ENCODE data around the gene TEX261.
"Not testable (repeated sequence)": the region's sequence is repeated elsewhere in the genome, so short reads cannot be mapped to it uniquely, and the experiment has no call there.

The TEX261 gene

GRCh38 chr2:70994699-70995425 is at the start of gene TEX261:
Gene TEX261 (minus strand): TSS chr2:70994873. CDS start chr2:70994757, 116 bp downstream.
- DNase-seq, result peak; percentile 87

DNA sequence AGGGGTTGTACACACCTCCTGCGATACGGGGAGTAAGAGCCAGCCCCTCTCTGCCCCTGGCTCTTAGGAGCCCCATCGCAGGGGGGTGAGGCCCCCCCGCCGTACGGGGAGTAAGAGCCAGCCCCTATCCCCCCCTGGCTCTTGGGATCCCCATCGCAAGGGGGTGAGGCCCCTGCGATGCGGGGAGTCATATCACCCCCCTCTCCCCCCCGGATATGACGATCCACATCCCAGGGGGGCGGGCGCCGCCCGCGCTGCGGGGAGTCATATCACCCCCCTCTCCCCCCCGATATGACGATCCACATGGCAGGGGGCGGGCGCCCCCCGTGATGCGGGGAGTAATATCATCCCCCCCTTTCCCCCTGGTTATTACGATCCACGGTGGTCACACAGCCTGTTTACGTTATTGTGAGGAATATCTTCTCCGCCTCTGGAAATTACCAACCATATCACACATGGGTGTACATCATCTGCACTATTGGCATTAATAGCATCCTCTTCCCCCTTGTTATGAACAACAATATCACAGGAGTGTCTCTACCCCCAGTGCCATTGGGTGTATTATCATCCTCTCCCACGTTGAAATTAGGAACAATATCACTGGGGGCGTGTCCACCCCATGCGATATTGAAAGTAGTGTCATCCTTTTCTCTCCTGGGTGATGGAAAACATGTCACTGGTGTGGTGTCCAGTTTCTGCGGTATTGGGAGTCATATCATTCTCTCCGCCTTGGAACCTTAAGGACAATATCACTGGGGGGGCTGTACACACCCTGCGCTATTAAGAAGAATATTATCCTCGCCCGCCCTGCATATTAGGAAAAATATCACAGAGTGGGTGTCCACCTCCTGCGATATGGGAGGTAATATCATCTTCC is 49.1 kb upstream of the TEX261 start:
- no peak for DNase-seq

DNA sequence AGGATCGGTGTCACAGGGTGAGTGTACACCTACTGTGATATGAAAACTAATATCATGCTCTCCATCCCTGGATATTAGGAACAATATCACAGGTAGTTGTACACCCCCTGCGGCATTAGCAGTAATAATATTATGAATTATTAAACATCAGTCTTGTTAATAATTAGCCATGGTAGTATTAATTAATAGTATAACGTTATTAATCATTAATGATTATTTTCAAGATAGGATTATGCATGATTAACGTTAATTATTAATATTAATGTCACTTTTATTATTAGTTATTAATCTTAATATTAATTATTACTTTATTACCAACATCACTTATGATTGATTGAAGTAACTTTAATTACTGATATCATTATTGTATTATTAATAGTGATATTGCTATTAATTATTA is 47.6 kb upstream of the TEX261 start:
- no peak for DNase-seq

DNA sequence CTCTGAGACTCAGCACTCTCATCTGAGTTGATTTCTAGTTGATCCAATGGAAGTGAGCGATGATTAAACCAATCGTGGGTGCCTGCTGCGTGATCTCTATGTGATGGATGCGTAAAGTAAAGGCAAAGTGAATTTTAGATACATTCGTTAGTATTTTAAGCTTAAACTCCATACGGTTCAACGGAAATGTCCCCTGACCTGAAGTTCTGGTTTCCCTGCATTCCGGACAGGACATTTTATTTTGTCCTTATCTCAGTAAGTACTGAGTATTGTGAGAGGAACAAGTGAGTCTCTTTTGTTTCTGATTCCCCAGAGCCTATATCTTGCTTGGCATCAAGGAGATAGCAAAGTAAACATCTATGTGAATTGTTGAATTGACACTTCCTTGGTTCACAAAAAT is 41.6 kb upstream of the TEX261 start:
- not testable (repeated sequence) for DNase-seq

- not testable (repeated sequence) for DNase-seq
Measured at GRCh38 chr2:71023553-71024243, 29.0 kb upstream of the TEX261 start.

GRCh38 chr2:71021394-71021793 is 26.7 kb upstream of the TEX261 start:
- not testable (repeated sequence) for DNase-seq

DNA sequence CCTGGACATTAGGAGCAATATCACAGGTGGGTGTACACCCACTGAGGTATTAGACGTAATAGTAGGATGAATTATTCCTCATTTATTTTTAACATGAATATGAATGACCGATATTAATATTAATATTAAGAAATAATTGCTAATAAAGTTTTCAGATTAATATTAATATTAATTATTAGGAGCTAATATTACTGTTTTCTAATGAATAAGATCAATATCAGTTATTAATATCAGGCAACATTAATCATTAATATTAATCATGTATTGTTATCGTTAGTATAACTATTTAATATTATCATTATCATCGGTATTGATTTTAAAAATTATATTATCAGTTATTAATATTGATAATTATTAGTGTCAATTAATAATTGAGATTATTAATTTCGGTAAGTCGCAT is 25.3 kb upstream of the TEX261 start:
- DNase-seq, result not testable (repeated sequence)

DNA sequence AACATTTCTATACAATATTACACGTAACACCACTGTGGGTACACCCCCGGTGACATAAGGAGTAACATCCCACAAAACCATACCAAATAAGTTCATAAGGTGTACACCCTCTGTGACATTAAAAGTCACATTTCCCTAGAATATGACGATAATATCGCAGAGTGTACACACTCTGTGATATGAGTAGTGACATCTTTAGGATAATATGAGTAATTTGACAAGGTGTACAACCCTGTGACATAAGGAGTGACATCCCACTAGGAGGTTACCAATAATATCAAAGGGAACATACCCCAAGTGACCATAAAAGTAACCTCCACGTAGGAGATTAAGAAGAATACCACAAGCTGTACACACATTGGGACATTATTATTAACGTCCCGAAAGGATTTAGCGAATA is 24.0 kb upstream of the TEX261 start:
- no peak for DNase-seq

- not testable (repeated sequence) for DNase-seq
Measured at GRCh38 chr2:71011786-71012185, 17.1 kb upstream of the TEX261 start.

GRCh38 chr2:71008342-71008741 is 13.7 kb upstream of the TEX261 start:
- DNase-seq, result no peak

- no peak for DNase-seq
Measured at GRCh38 chr2:71006955-71007799, 12.5 kb upstream of the TEX261 start.

DNA sequence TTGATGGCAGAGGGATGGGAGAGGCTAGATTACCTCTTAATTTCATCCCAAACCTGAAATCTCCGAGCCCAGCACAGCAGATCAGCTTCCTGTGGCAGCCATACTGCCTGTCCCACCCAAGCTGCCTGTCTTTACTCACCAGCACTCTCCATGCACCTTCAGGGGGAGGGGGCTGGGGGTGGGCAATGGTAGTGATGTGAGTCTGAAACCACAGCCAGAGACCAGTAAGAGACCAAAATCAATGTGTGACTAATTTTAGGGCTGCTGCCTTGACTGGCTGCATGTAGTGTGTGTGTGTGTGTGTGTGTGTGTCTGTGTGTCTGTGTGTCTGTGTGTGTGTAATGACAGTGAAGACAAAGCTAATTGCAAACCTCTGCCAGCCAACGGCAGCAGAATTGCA is 11.7 kb upstream of the TEX261 start:
- DNase-seq, result no peak

- no peak for DNase-seq
Measured at GRCh38 chr2:71005271-71006202, 10.9 kb upstream of the TEX261 start.

DNA sequence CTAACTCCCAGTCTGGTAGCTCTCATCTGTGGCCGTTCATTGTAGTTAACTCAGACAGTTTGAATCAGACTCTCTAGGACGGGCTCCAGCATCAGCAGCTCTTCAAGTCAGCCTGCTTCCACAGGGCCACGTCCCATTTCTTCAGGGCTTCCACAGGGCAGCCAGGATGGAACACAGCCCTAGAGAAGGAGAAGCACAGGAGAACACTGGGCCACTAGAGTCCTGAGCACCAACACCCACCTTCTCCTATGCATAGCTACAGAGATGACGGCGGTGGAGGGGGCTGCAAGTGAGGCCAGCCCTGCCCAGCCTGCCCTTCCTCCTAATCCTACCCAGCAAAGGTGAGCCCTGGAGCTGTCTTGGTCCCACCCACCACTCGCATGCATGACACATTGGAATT is 10.2 kb upstream of the TEX261 start:
- no peak for DNase-seq

- DNase-seq, result no peak
Measured at GRCh38 chr2:71003966-71004755, 9.5 kb upstream of the TEX261 start.

DNA sequence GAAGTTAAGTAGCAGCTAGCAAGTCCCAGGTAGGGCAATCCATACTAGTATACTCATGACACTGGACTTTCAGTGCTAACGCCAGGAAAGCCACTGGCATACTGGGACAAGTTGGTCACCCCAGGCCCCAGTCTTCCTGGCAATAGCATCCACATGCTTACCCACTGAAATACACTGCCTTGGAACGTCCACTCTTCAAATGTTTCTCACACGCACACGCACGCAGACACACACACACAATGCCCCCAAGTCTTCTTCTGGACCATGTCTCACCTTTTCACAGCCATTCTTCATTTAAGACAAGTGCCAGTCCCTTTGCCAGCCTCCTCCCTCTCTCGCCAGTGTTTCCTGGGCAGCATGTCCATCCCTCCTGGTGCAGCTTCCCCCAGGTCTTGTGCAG is 8.7 kb upstream of the TEX261 start:
- no peak for DNase-seq

DNA sequence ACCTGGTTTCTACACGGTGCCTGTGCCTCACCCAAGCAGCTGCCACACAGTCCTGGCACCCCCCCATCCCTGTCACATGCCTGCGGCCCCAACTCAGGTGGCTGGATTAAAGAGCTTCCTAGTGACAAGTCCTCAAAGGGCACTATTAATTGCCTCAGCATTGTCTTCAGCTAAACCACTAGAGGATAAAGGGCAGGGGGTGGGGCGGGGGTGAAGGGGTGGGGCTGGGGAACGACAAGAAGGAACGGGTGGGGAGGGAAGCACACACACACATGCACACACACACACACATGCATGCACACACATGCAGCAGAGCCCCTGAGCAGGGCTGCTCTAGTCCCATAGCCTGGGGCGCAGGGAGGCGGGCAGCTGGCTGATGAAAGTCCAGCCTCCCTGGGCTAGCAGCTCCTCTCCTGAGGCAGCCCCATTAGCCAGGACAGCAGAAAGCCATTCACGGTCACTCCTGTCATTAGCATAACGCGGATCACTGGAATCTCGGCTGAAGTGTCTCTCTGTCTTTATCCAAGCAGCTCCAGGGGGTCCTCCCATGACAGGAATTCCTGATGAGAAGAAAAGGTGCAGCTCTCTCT is 7.4 kb upstream of the TEX261 start:
- no peak for DNase-seq

- DNase-seq, result no peak
Measured at GRCh38 chr2:71001592-71001927, 6.9 kb upstream of the TEX261 start.

DNA sequence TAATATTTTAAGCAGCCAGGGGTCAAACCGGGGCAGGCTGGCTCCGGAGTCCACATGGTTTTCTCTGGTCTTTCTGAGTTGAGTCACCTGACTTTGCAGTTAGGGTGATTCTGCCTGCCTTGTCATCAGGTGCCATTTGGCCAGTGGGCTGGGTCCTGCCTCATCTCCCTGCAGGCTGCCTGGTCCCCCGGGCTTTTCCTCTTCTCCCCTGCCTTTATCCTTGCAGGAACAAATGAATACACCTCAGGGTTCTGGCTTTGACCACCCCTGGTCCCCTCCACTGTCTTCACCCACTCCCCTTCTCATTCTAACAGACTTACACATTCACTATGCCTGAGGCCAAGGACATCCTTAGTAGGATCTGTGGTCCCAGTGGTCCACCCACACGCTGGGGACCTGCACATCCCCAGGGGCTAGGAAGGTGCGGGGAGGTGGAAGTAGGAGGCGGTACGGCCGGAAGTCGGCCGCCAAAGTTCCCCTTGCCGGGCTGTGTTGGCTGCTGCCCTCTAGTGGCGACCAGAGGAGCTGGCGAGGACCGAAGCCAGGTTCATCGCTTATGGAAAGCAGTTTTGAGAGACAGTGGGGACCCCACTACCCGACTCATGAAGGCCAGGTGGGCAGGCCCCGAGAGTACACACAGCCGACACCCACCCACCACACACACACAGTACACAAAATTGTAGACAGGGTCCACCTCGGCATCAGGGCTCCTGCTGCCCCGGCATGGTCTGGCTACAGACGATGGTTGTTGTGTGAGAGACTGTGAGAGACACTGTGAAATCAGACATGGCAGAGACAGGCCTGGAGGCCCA is 6.3 kb upstream of the TEX261 start:
- DNase-seq, result peak; percentile 62

Measured in KG1 (cell line).